Measurements from ENCODE around the gene ZNF366. TPM values are rescaled to one million over a fixed set of nuclear protein-coding genes. Genes with fewer than 3 reads are reported as not detected.

The ZNF366 gene
- total and polyA plus RNA-seq, 9 donors, result 0.83 to 3.5 (median 1.6) TPM

- Histone ChIP-seq H3K4me1 (ENCODE audit: insufficient read depth) (peaks cover 8% of the 10 kb centered on the region), H3K4me3 (no peak overlapping the region), H3K36me3 (no peaks in the 10 kb centered on the region), H3K27ac (no peak overlapping the region), H3K9me3 (no peaks in the 10 kb centered on the region), H3K27me3 (no peaks in the 10 kb centered on the region)
- WGBS, 3 donors, result 31 to 44% (median 33%) methylated on average over 6 of the region's 6 CpGs
- DNase-seq, result no peak
- TF ChIP-seq CTCF (IDR thresholded peaks at IDR 0.05), result no peak
- no peak for TF ChIP-seq POLR2A (IDR thresholded peaks at IDR 0.05)
- no peak for TF ChIP-seq EP300 (IDR thresholded peaks at IDR 0.05)
- intact Hi-C loops (cut with DNase I), result no loop called here
Observed at GRCh38 chr5:72464071-72464470, 43.1 kb downstream of the ZNF366 start.

GRCh38 chr5:72463449-72464052 is 43.7 kb downstream of the ZNF366 start:
- no peaks in the 10 kb centered on the region for H3K27me3 ChIP-seq
- H3K4me1 ChIP-seq (ENCODE audit: insufficient read depth), result peaks cover 8% of the 10 kb centered on the region
- H3K27ac ChIP-seq, result no peak overlapping the region
- intact Hi-C loops (cut with DNase I), result no loop called here
- TF ChIP-seq EP300 (IDR thresholded peaks at IDR 0.05) (no peak), POLR2A (IDR thresholded peaks at IDR 0.05) (no peak)
- WGBS, 3 donors, result 44 to 52% (median 50%) methylated on average over 6 of the region's 6 CpGs
- no peaks in the 10 kb centered on the region for H3K36me3 ChIP-seq
- DNase-seq, result no peak
- no peaks in the 10 kb centered on the region for H3K9me3 ChIP-seq
- H3K4me3 ChIP-seq, result no peak overlapping the region

- intact Hi-C loops (cut with DNase I), result no loop called here
- Histone ChIP-seq H3K4me1 (ENCODE audit: insufficient read depth) (peaks cover 8% of the 10 kb centered on the region), H3K27ac (no peak overlapping the region), H3K9me3 (no peaks in the 10 kb centered on the region), H3K27me3 (no peaks in the 10 kb centered on the region), H3K36me3 (no peaks in the 10 kb centered on the region), H3K4me3 (no peak overlapping the region)
- no peak for DNase-seq
- WGBS, 3 donors, result 97 to 98% (median 98%) methylated on average over 27 of the region's 27 CpGs
- no peak for TF ChIP-seq POLR2A (IDR thresholded peaks at IDR 0.05)
- no peak for TF ChIP-seq EP300 (IDR thresholded peaks at IDR 0.05)
- TF ChIP-seq CTCF (IDR thresholded peaks at IDR 0.05), result no peak
Observed at GRCh38 chr5:72460413-72460812, 46.8 kb downstream of the ZNF366 start.

- Histone ChIP-seq H3K4me1 (ENCODE audit: insufficient read depth) (peaks cover 8% of the 10 kb centered on the region), H3K4me3 (no peak overlapping the region), H3K36me3 (no peaks in the 10 kb centered on the region), H3K27ac (no peak overlapping the region), H3K27me3 (no peaks in the 10 kb centered on the region), H3K9me3 (no peaks in the 10 kb centered on the region)
- TF ChIP-seq POLR2A (IDR thresholded peaks at IDR 0.05) (no peak), CTCF (IDR thresholded peaks at IDR 0.05) (no peak), EP300 (IDR thresholded peaks at IDR 0.05) (no peak)
- intact Hi-C loops (cut with DNase I), result loop anchor here in 1 of 4 donors (5.0 kb wide), 1 partner anchor 97 kb away; no protein-coding TSS in a partner anchor
- no peak for DNase-seq
- WGBS, 3 donors, result 97 to 98% (median 98%) methylated on average over 18 of the region's 18 CpGs
Observed at GRCh38 chr5:72459913-72460312, 47.3 kb downstream of the ZNF366 start.

- H3K4me3 ChIP-seq, result no peak overlapping the region
- peaks cover 8% of the 10 kb centered on the region for H3K4me1 ChIP-seq (ENCODE audit: insufficient read depth)
- H3K27me3 ChIP-seq, result no peaks in the 10 kb centered on the region
Observed at GRCh38 chr5:72459089-72459661, 48.0 kb downstream of the ZNF366 start.

More at GRCh38 chr5:72459089-72459661, 48.0 kb downstream of the ZNF366 start:
- no peak for DNase-seq
- TF ChIP-seq EP300 (IDR thresholded peaks at IDR 0.05) (no peak), CTCF (IDR thresholded peaks at IDR 0.05) (no peak), POLR2A (IDR thresholded peaks at IDR 0.05) (no peak)
- no peaks in the 10 kb centered on the region for H3K9me3 ChIP-seq
- intact Hi-C loops (cut with DNase I), result loop anchor here in 1 of 4 donors (5.0 kb wide), 1 partner anchor 98 kb away; no protein-coding TSS in a partner anchor
- no peak overlapping the region for H3K27ac ChIP-seq
- H3K36me3 ChIP-seq, result no peaks in the 10 kb centered on the region
- 49 to 59% (median 59%) methylated on average over 5 of the region's 5 CpGs for WGBS, 3 donors

Measured in ovary (tissue), 9 donors.